ENCODE measurements around the gene ACTBL2.
"Not testable (repeated sequence)": the region's sequence is repeated elsewhere in the genome, so short reads cannot be mapped to it uniquely, and the experiment has no call there.

Gene ACTBL2

DNA sequence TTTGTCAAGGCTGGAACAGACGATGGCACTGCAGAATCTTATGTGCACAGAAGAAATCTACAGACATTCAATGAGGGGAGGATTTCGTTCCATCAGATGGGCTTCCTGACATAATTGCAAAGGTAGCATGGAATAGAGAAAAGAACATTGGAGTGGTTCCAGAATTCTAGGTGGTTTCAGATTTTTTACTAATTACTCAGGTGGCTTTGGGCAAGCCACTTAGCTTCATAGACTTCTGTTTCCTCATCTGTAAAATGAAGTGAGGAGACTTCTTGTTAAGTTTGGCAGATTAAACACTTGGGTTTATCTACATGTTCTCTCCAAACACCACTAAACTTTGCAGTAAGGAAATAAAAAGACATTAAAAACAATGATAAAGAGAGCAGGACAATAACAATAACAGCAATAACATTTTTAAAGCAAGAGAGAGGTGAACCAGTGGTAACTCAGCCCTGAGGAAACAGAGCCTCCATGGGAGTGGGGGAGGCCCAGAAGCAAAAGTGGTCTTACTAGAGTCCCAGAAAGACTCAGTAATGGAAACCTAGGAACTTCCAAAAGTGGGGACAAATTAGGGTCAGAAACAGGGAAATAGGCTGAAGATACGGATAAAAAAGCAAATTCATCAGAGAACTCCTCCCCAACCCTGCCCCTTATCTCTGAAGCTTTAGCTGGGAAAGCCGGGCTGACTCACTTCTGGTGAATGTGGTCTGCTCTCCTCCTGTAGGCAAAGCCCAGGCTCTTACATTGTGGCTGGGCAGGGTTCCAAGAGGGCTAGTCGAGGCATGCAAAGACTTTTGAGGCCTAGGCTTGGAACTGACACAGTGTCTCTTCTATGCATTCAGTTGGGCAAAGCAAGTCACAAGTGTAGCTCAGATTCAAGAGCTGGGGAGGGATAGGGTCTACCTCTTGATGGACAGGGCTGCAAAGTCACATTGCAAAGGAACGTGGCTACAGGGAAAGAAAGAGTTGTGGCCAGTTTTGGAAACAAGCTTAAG lies 11.8 kb upstream of the ACTBL2 start:
- no peak for DNase-seq

DNA sequence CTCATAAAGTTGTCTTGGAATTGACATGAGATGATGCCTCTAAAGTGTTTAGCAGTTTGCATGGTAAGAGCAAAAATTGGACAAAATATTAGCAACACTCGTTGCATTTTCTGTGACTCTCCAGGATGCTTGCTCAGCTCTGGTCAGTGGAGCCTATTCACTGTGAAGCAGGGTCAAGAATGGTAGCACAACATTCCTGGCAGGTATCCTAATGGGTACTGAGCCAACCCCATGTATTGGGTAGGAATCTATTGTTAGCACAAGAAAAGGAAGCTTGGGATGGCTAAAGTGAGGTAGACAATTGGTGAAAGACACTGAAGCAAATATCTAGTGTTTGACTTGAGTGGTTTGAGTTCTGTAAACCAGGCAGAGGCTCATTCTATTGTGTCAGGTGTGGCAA lies 10.4 kb upstream of the ACTBL2 start:
- no peak for DNase-seq

DNA sequence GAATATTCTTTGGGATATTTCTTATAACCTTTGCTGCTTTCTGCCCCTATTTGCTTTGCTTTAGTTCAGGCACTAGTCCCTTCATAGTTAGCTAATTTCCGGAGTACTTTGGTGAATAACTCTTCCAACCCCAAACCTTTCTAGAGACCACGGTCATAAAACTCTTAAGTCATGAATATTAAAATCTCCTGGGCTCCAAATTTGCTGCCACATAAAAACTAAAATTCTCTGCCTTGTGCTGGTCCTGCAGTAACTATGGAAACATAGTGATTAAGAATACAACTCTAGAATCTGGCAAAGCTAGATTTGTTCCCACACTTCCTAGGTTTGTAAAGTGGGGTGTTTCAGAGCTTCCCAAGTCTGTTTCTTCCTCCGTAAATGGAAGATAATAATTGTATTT lies 10.0 kb upstream of the ACTBL2 start:
- DNase-seq, result no peak

DNA sequence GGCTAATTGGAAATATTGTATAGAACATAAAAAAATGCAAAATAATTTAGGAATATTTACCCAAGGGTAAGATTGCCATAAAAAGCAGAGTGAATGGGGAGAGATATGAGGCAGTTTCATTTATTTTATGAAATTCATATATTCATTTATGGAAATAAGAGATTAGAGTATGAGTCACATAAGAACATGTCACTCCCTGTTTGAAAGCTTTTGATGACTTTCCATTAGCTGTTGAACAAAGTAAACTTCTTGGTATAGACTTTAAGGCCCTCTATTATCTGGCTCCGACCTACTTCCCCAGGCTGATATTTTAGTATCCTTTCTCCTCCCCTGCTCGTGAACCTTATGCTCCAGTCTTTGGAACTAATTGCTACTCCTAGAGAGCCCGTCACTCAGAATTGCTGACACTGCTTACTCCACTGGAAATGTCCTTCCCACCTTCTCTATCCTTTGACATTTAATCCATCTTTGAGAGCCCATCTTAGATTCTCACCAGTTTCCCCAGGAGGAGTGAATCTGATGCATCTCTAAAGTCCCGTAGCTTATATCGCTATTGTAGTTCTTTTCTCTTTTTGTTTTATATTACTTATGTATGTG lies 8.9 kb upstream of the ACTBL2 start:
- DNase-seq, result no peak

DNA sequence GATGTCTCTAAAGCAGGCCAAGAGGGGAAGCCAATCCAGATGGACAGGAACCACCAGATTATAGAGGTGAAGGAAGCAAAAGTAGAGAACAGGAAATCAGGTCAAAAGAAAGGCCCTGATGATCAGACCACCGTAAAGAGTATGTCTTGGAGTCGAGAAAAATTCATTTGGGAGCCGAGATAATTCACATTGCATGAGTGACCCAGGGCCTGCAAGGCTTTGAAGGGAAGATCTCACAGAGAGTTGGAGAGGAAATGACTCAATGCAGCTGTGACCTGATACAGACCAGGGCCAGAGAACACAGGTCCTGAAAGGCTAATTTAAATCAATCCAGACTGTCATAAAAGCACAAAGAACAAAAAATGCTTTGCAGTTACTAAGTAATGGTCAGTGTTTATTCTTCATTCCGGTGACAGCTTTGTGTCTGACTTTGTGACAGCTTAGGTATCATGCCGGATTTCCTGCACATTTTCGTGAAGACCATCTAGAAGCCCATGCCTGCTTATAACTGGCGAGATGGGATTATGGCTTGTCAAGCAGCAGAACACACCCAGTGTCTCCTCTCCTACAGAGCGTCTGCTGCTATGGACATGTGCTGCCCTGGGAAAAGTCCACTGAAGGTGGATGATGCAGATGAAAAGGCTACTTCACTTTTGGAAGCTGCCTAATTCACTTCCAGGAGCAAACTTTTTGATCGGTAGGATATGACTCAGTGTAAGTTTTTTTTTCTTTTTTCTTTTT lies 5.8 kb upstream of the ACTBL2 start:
- no peak for DNase-seq

DNA sequence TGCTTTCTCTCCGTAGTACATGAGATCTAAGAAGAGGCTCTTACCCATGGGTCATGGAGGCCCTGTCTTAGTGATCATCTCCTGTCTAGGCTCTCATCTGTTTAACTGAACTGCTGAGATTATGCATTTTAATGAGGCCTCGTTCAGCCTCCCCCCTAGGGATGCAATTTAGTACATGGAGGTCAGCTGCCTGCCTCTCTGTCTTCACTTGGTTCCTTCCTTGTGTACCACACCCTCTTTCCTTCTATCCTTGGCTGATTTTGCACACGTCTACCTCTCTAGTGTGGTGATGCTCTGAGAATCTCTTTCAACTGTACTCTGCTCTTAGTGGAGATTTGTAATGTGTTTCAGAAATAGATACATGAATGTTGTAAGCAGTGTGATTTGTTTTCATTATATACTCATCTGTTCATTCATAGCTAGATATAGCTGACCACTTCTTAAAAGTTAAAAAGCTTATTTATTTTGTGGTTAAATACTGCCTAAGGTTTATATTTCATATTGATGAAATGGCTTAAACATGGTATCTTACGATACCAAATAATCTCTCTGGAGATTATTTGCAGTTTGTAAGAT lies 3.5 kb upstream of the ACTBL2 start:
- no peak for DNase-seq

DNA sequence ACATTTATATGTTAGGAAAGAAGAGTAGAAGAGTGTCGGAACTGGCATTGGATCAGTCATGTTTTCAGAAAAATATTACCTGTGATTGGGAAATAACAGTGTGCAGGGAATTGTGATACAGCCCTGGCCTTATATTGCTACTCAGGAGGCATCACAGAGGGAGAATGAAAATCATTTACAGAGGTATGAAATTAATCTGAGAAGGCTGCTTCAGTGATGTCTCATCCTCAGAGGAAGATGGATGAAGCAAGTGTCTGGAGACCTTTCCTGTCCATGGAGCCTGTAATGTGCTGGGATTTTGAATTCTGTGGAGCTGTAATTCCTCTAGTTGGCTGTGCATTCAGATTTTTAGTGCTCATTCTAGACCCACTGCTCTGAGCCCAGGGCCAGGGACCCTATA lies 3.8 kb downstream of the ACTBL2 start:
- no peak for DNase-seq

DNA sequence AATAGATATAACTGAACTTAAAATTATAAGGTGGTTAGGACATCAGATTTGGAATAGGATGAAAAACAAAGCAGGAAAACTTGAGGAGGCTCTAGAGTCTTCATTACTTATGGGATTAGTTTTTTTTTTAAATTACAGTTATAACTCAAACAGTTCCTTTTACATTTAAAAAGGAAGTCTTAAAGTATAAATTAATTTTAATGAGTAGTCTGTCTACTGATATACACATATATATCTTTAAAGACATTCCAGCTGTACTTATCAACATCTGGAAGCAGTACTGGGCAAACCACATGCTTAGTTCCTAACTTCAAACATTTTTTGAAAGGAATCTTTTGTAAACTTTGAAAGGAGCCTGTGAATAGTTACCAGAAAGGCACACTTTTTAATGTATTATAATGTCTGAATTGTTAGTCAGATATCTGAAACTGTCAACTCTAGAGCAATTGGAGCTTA lies 6.0 kb downstream of the ACTBL2 start:
- DNase-seq, result no peak

DNA sequence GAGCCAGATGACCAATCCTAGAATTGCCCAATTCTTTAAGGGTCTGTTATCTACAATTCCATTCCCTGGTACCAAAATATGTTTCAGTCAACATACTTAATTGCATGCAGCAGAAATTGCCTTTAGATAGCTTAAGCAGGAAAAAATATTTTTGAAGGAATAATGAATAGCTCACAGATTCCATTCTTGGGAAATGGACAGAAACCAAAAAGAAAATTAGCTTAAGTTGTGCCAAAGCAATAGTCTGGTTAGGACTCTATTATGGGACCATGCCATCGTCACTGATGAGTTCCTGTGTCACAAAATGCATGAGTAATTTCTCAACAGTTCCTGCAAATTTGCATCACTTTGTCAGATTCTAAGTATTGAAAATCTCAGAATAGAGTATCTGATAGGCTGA lies 12.3 kb downstream of the ACTBL2 start:
- no peak for DNase-seq

DNA sequence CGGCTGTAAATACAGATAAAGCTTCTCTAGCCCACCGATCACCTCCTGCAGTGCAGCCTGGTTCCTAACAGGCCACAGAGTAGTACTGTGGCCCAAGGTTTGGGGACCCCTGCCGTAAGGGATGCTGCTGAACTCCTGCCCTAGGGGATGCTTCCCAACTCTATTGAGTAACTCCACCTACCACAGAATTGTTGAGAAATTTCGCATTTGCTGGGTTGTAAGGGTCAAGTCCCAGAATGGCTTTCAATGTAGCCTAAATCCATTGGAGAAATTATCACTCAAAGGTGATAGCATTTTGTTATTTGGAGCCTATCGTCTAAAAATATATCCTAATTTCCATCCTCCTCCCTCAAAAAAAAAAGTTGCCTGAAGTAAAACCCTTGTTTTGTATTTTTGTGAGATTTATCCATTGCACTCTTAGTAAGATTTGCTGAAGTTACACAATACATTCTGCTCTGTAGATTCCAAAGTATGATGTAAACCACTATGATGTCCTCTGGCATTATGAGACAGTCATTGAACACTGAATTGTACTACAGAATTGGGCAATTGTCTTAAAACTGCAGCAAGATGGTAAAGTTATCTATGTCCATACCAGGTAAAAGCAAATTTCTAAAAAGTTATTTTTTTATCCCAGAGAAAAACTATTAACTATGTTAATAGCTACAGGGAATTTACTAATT lies 14.0 kb downstream of the ACTBL2 start:
- no peak for DNase-seq

DNA sequence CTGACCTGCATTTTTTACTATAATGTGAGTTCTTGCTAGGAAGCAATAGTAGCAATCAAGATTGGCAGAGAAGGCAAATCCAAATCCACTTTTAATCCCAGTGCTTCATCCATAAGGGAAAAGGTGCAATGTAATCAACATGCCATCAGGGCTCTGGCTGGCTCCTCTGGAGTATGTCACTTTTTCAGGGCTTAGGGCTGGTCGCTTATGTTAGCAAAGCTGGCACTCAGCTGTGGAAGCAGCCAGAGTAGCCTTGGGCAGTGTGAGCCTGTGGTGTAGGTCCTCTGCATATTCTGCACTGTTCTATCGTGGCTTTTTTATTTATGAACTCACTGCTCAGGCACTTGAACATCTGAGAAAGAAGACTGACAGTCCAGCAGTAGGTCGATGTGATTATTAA lies 16.1 kb downstream of the ACTBL2 start:
- no peak for DNase-seq

DNA sequence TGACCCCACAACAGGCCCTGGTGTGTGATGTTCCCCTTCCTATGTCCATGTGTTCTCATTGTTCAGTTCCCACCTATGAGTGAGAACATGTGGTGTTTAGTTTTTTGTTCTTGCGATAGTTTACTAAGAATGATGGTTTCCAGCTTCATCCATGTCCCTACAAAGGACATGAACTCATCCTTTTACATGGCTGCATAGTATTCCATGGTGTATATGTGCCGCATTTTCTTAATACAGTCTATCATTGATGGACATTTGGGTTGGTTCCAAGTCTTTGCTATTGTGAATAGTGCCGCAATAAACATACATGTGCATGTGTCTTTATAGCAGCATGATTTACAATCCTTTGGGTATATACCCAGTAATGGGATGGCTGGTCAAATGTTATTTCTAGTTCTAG lies 22.6 kb downstream of the ACTBL2 start:
- DNase-seq, result not testable (repeated sequence)

DNA sequence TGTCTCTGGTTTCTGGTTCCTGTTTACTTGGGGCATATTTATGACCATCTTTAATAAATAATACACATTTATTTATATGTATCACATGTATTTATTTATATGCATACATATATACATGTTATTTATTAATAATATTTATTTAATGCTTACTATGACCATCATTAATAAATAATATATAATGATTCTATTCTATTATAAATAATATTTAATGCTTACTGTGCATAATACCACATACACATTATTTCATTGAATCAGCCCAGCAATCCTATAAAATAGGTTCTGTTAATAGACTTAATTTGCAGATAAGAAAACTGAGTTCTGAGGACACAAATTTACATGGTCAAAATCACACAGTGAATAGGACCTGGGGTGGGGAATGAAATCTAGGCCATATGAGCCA lies 24.2 kb downstream of the ACTBL2 start:
- DNase-seq, result no peak

DNA sequence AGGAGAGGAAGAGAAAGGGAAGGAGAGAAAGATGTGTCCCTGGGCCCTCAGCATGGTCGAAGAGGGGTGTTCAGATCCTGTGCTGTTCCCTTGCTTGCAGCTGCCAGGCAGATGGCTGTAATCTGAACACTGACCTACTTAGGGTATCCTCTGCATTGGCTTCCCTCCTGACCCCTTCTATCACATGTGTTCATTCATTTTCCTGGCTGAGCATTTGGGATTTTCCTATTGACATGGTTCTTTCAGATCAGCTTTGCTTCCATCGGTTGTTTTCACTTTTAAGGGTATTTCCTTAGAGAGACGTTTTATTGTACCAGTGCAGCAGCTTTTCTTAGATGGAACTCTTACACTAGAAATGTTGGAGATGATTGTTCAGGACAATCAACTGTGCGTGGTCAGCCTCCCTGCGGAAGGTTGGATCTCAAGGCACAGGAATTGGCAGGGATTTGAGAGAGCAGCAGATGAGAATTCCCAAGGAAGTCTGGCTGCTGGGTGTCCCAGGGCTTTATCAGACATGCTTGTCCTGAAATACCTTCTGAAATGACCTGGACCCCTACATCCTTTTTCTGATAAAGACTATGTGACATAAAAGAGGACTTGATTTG lies 26.0 kb downstream of the ACTBL2 start:
- DNase-seq, result no peak

DNA sequence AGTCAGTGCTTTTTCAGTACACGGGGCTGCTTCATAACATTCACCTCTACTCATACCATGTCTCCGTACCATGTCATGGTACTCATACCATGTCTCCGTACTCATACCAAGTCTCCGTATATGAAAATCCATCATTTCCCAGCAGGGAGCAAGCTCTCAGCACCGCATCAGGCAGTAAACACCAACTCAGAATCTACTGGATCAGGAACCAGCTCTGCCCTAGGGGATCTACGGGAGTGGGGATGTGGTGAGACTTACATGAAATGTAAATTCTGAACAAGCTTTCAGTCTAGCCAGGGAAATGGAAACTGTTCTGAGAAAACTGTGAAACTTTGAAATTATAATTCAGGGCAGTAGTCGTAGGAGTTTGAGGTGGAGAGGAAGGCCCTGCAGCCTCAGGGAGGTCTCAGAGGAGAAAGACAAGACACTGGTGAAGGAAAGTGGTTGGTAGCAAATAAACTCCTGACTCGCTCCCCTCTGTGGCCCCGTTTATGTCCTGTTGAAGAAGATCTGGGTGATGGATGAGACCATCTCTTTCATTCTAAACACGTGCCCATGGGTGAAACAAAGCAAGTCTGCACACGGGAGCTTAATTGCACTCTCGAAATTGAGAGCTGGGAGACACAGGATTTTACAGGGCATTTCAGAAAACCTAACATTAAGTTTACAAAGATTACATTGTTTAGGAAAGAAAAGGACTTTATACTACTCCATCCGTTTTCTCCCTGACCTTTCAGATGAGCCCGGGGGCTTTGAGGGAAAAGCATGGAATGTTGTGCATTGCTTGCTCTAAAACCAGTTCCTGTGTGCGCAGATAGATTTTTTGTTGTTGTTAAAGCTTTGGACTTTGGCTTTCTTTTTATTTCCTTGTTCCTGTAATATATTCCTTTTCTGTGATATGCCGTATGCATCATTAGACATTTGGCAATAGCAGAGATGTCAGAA lies 26.8 kb downstream of the ACTBL2 start:
- DNase-seq, result no peak

DNA sequence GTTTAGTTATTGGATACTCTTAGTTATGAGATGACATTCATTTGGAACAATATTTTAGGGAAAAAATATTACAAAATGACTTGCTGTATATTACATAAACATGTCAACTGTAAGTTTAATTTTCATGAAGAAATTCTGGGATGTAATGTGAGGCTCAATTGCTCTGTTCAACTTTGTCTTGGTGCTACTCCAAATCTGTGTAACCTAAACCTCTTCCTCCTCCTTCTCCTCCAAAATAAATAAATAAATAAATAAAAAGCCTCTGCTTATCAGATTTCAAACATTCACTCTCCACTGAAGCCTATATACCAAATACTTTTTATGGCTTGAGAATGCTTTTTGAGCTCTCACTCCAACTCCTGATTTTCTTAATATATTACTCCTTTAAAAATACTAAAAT lies 27.7 kb downstream of the ACTBL2 start:
- no peak for DNase-seq

DNA sequence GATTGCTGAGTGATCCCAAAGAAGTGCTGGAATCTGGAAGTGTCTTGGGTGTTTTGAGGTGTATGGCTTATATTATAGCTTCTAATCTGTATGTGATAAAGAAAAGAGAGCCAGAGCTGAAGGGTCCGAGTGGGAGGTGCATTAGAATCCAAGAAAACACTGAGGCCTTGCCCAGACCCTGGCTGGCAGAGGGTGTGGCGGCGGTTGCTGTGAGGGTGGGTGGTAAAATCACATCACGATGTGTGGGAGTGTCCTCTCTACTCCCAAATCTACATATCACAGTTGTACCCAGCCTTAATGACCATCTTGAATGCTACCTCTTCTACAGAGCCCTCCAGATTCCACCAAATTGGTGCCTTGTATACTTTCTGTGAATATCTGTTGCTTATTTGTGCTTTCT lies 28.9 kb downstream of the ACTBL2 start:
- DNase-seq, result no peak

DNA sequence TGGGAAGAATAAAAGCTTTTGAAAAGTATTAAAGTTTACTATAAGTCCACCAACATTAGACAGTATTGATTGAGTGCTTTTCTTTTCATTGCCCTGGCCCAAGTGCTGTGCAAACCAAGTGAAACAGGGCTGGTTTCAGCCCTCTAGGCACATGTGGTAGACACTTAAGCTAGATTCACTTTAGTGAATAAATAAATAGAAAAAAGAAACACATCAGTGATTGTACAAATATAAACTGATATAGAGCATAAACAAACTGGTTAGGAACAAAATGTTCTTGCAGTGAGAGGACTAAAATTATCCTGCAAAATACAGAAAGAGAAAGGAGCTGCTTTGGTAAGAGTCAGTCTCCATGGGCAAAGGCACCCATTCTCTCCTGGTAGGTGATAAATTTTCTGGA lies 29.7 kb downstream of the ACTBL2 start:
- DNase-seq, result no peak

DNA sequence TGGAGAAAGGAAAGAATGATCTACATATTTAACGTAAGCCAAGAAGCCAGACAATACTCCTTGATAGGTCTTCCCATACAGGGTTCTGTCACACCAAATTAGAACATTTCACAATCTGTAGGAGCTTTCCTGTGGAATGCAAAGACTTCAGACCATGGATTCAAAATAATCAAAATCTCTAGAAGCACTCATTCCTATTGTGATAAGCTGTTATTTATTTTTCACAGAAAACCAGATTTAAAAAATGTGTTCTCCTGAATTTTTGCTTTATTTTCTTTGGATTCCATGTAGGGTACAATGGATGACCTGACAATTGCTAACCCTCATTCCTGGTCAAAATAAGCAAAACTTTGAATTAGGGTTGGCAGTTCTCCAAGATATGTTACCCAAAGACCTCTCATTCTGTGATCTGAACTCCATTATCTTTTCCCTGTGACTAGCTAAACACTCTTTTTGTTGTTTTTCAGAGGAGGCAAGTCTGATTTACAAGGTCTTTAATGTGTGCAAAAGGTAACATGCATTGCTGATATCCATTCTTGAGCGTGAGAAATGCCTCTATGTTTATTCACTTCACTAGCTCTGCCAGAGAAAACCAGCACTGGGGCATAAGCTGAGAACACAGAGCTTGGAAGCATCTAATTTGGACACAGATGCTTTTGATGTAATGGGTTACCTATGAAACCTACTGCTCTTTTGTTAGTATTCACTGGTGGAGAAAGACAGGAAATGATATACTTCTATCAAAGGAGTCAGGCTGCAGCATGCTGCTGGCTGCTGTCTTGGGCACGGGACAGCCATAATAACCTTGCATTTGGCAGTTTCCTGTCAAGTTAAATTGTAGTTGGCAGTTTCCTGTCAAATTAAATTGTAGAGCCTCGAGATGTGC lies 31.4 kb downstream of the ACTBL2 start:
- DNase-seq, result no peak

DNA sequence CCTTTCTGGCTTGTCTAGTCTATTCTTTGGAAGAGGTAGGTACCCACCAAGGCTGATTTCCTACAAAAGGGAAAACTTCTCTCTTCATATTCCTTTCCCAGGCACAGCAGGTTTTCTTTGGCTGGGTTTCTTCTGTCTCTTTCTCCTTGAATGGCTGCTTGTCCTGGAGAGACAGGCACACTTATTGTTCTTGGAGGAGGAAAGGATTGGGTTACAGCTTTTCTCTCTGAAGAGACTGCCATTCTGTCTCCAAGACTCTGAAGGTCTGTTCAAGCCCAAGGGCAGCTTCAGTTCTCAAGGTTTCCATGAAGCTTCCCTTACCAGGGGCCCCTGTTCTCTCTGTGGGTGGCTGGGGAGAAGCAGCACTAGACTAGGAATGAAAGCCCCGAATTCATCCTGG lies 33.9 kb downstream of the ACTBL2 start:
- no peak for DNase-seq
